ENCODE data around the gene RASSF5.

Gene RASSF5

DNA sequence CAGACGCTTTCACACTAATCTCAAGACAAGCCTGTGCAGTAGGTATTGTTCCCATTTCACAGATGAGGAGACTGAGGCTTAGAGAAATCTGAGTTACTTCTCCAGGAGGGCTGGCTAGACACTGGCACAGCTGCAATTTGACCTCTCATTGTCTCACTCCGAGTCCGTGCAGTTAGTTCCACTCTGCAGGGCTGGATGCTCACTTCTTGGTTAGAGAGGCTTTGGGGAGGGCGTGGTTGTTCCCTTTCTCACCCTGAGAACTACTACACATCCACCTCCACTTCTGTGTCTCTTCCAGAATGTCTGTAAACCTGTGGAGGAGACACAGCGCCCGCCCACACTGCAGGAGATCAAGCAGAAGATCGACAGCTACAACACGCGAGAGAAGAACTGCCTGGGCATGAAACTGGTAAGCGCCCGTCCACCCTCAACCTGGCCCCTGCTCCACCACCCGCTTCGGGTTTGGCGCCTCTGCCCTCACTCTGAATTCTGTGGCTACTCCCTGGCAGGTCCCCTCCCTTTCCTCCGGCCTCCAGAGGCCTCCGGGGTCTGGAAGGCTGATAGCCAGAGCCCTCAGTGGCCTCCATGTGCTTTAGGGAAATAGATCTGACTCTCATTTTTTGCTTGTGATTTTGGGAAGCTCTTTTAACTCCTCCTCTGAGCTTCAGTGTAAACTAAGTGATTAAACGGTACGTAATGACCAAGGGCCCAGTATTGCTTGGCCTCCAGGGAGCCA lies 75.8 kb downstream of the RASSF5 start:
- no peaks in the 10 kb centered on the region for H3K9me3 ChIP-seq (ENCODE audit: control insufficient read depth, low read length)
- no peaks in the 10 kb centered on the region for H3K4me1 ChIP-seq
- H3K27ac ChIP-seq = no peak overlapping the region
- H3K9ac ChIP-seq = no peak overlapping the region
- no peaks in the 10 kb centered on the region for H3K27me3 ChIP-seq (ENCODE audit: control insufficient read depth, insufficient read depth, low read length)
- no peak overlapping the region for H3K4me2 ChIP-seq (ENCODE audit: low read length)
- no peak overlapping the region for H3K4me3 ChIP-seq (ENCODE audit: low read depth, low read length)
- H2AFZ ChIP-seq = no peak overlapping the region
- H3K79me2 ChIP-seq = no peaks in the 10 kb centered on the region
- H3K36me3 ChIP-seq (ENCODE audit: control insufficient read depth, insufficient read depth, low read length) = no peaks in the 10 kb centered on the region
- TF ChIP-seq, protein P1, sequence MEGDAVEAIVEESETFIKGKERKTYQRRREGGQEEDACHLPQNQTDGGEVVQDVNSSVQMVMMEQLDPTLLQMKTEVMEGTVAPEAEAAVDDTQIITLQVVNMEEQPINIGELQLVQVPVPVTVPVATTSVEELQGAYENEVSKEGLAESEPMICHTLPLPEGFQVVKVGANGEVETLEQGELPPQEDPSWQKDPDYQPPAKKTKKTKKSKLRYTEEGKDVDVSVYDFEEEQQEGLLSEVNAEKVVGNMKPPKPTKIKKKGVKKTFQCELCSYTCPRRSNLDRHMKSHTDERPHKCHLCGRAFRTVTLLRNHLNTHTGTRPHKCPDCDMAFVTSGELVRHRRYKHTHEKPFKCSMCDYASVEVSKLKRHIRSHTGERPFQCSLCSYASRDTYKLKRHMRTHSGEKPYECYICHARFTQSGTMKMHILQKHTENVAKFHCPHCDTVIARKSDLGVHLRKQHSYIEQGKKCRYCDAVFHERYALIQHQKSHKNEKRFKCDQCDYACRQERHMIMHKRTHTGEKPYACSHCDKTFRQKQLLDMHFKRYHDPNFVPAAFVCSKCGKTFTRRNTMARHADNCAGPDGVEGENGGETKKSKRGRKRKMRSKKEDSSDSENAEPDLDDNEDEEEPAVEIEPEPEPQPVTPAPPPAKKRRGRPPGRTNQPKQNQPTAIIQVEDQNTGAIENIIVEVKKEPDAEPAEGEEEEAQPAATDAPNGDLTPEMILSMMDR (IDR thresholded peaks at IDR 0.05) = no peak

- Histone ChIP-seq H2AFZ (no peak overlapping the region), H3K79me2 (no peaks in the 10 kb centered on the region), H3K27me3 (ENCODE audit: control insufficient read depth, insufficient read depth, low read length) (no peaks in the 10 kb centered on the region), H3K4me1 (no peaks in the 10 kb centered on the region), H3K27ac (no peak overlapping the region), H3K9me3 (ENCODE audit: control insufficient read depth, low read length) (no peaks in the 10 kb centered on the region), H3K9ac (no peak overlapping the region), H3K4me2 (ENCODE audit: low read length) (no peak overlapping the region), H3K4me3 (ENCODE audit: low read depth, low read length) (no peak overlapping the region), H3K36me3 (ENCODE audit: control insufficient read depth, insufficient read depth, low read length) (no peaks in the 10 kb centered on the region)
- TF ChIP-seq, protein P1 (IDR thresholded peaks at IDR 0.05) = peak; percentile 85
These were observed 76.6 kb downstream of the RASSF5 start for GRCh38 chr1:206583707-206584648.

DNA sequence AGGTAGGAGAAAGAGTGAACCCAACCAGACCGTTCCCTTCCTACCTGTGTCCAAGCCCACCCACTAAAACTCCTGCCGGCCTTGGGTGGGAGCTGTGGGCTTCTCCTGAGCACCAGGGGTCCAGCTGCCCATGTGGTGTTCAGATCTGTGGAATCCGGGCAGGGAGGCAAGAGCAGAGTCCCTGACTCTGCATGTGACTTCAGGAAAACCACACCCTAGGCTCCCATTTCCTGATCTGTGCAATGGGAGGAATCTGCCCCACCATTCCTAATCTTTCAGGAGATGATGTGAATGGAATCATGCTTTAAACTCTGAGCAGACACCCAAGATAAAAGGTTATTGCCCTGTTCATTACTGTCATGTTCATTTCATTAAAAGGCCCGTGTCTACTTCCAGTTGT lies 77.4 kb downstream of the RASSF5 start:
- H3K9me3 ChIP-seq (ENCODE audit: control insufficient read depth, low read length) = no peaks in the 10 kb centered on the region
- no peak overlapping the region for H3K4me2 ChIP-seq (ENCODE audit: low read length)
- H3K4me3 ChIP-seq (ENCODE audit: low read depth, low read length) = no peak overlapping the region
- no peaks in the 10 kb centered on the region for H3K79me2 ChIP-seq
- no peaks in the 10 kb centered on the region for H3K36me3 ChIP-seq (ENCODE audit: control insufficient read depth, insufficient read depth, low read length)
- H3K27ac ChIP-seq = no peak overlapping the region
- H3K9ac ChIP-seq = no peak overlapping the region
- H3K4me1 ChIP-seq = no peaks in the 10 kb centered on the region
- TF ChIP-seq, protein P1 (IDR thresholded peaks at IDR 0.05) = no peak
- no peaks in the 10 kb centered on the region for H3K27me3 ChIP-seq (ENCODE audit: control insufficient read depth, insufficient read depth, low read length)
- no peak overlapping the region for H2AFZ ChIP-seq

GRCh38 chr1:206586501-206587445 lies 79.4 kb downstream of the RASSF5 start:
- H3K9ac ChIP-seq = no peak overlapping the region
- TF ChIP-seq, protein P1 (IDR thresholded peaks at IDR 0.05) = no peak
- H3K4me3 ChIP-seq (ENCODE audit: low read depth, low read length) = no peak overlapping the region
- H2AFZ ChIP-seq = no peak overlapping the region
- H3K27ac ChIP-seq = no peak overlapping the region
- no peaks in the 10 kb centered on the region for H3K36me3 ChIP-seq (ENCODE audit: control insufficient read depth, insufficient read depth, low read length)
- no peaks in the 10 kb centered on the region for H3K9me3 ChIP-seq (ENCODE audit: control insufficient read depth, low read length)
- H3K4me1 ChIP-seq = no peaks in the 10 kb centered on the region
- no peaks in the 10 kb centered on the region for H3K79me2 ChIP-seq
- H3K4me2 ChIP-seq (ENCODE audit: low read length) = no peak overlapping the region
- no peaks in the 10 kb centered on the region for H3K27me3 ChIP-seq (ENCODE audit: control insufficient read depth, insufficient read depth, low read length)
